WERI-Rb-1 (cell line): Measurements from ENCODE around the gene BRMS1L.
"Not testable (repeated sequence)": the region's sequence is repeated elsewhere in the genome, so short reads cannot be mapped to it uniquely, and the experiment has no call there.

Experiments
- DNase-seq: peaks from one replicate; pipeline ENCODE4 v3.0.0-alpha.2; 2020
- H3K27ac ChIP-seq: fragments of 250-450 bp; sonication (Bioruptor Pico); 2 replicates; pipeline ENCODE4 v1.5.1; 2020; ENCODE audit warnings: mild to moderate bottlenecking, moderate library complexity
- H3K27me3 ChIP-seq: fragments of 250-450 bp; sonication (Bioruptor Pico); 2 replicates; pipeline ENCODE4 v1.5.1; 2021; ENCODE audit warnings: mild to moderate bottlenecking, low read depth, moderate library complexity; ENCODE audit not compliant: insufficient read depth, severe bottlenecking
- H3K36me3 ChIP-seq: fragments of 250-450 bp; sonication (Bioruptor Pico); 2 replicates; pipeline ENCODE4 v1.5.1; 2020; ENCODE audit warnings: mild to moderate bottlenecking, moderate library complexity
- H3K4me3 ChIP-seq: 2 replicates; pipeline ENCODE4 v1.5.1; 2011; ENCODE audit warnings: low read depth, mild to moderate bottlenecking, control low read depth, low read length
- H3K9me3 ChIP-seq: fragments of 250-450 bp; sonication (Bioruptor Pico); 2 replicates; pipeline ENCODE4 v1.5.1; 2021; ENCODE audit warnings: mild to moderate bottlenecking, moderate library complexity; ENCODE audit not compliant: severe bottlenecking
- TF ChIP-seq, protein P1 (sequence below): IDR thresholded peaks from 2 replicates; pipeline ENCODE4 v1.5.1; 2011; ENCODE audit warnings: low read depth, mild to moderate bottlenecking, control low read depth, inconsistent platforms, low read length

Gene BRMS1L

DNA sequence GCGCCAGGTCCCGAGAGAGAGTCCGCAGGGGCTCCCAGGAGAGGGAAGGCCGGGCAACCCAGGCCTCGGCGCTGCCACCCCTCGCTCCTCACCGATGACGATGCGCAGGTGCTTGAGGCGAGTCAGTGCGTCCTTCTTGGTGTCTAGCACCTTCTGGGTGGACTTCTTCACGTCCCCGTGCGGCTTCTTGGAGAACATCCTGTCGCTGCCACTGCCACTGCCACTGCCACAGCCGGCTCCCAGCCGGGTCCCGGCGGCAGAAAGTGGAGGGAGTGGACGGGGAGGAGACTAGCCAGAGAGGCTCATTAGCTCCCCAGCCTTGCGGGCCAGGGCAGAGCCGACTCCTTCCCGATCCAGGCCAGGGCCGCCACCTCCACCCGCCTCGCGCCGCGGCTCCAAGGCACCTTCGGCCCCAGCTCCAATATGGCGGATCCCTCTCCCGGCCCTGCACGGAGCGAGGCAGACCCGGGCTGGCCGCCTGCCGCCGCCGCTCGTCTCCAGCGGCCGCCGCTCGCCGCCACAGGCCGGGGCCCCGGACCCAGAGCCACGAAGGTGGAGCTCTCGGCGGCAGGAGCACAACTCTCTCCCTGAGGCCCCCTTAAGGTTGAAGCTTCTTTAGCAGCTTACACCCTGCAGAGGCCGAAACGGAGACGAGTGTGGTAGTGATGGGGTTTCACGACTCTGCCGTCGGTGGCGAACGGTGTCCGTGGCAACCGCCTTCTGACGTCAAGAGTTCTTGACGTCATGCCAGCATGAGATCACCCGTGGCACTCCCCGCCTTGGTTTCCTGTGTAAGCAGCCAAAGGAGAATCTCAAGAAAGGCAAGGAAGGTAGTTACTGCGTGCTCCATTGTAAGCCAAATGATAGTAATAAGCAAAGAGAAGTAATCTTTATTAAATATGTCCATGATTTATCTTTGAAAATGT is 17.2 kb upstream of the BRMS1L start, which contains the start of gene RALGAPA1:
Gene RALGAPA1 (minus strand): TSS at position 658 of the 926 bp plus-strand sequence. CDS start 460 bp downstream, at position 198.
- not testable (repeated sequence) for H3K36me3 ChIP-seq, H3K27me3 ChIP-seq, H3K9me3 ChIP-seq
- Histone ChIP-seq H3K27ac (peak within 1 kb of the TSS; percentile 87), H3K4me3 (peak within 1 kb of the TSS; percentile 76)
- TF ChIP-seq, protein P1, sequence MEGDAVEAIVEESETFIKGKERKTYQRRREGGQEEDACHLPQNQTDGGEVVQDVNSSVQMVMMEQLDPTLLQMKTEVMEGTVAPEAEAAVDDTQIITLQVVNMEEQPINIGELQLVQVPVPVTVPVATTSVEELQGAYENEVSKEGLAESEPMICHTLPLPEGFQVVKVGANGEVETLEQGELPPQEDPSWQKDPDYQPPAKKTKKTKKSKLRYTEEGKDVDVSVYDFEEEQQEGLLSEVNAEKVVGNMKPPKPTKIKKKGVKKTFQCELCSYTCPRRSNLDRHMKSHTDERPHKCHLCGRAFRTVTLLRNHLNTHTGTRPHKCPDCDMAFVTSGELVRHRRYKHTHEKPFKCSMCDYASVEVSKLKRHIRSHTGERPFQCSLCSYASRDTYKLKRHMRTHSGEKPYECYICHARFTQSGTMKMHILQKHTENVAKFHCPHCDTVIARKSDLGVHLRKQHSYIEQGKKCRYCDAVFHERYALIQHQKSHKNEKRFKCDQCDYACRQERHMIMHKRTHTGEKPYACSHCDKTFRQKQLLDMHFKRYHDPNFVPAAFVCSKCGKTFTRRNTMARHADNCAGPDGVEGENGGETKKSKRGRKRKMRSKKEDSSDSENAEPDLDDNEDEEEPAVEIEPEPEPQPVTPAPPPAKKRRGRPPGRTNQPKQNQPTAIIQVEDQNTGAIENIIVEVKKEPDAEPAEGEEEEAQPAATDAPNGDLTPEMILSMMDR = peak; percentile 52
- DNase-seq = peak; percentile 95

DNA sequence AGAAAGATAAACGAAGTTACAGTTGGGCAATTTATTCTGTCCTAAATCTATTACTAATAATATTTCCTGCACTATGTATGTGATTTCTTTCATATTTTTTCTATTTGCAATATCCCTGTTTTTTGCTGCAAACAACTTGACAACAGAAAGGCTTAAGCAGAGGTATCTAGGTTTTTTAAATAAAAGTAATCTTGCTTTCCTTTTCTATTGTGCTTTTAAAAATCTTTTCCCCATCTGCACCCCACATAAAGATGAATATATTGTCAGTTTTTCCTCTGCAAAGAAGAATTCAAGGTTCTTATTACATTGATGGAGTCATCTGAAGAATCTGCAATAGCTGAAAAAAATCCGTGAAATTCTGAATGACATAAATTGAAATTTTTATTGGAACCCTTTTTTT is 16.5 kb upstream of the BRMS1L start:
- peak overlapping the region; percentile 87; the same call in 1 of the 2 replicates for H3K27ac ChIP-seq
- no peak for DNase-seq
- H3K27me3 ChIP-seq = no peaks in the 10 kb centered on the region
- TF ChIP-seq, protein P1 = no peak
- peaks cover 3% of the 10 kb centered on the region for H3K9me3 ChIP-seq
- no peak overlapping the region for H3K4me3 ChIP-seq
- no peaks in the 10 kb centered on the region for H3K36me3 ChIP-seq

DNA sequence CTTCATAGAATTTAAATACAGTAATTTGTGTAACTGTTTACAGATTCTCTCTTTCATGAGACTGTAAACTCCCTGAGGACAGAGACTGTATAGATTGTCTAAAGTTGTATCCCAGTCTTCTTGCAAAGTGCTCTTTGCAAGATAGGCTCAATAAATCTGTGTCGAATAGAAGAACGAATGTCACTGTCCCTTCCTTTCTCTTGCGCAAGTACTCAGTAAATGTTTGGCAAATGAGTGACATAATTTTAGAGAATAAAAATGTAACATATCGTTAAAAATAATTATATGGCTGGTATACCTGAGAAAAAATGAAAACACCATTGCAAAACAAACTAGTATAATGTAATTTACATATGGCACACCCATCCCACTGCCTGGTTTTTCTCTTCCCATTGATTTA is 15.2 kb upstream of the BRMS1L start:
- Histone ChIP-seq H3K27me3 (no peaks in the 10 kb centered on the region), H3K36me3 (no peaks in the 10 kb centered on the region), H3K9me3 (peaks cover 3% of the 10 kb centered on the region), H3K4me3 (no peak overlapping the region), H3K27ac (no peak overlapping the region)
- TF ChIP-seq, protein P1 = no peak
- DNase-seq = no peak

DNA sequence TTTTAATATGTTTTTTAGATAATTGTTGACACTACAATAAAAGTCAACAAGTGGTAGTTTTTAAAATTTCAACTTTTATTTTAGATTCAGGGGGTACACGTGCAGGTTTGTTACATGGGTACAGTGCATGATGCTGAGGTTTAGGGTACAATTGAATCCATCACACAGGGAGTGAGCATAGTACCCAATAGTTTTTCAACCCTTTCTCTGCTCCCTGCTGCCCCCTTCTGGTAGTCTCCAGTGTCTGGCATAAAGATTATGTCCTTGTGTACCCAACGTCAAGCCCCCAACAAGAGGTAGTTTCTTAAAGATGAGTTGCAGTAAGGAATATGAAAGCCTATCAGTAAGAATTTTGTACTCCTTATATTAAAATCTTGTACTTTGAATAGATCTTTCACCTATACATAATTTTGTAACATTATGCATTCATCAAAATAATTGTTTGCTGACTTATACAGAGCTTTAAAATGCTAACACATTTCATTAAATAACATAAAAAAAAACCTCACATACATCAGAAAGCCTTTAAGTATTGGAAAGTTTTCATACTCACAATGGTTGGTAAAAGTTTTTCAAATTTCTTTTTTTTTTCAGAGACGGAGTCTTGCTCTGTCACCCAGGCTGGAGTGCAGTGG is 11.7 kb upstream of the BRMS1L start:
- Histone ChIP-seq H3K27ac (no peak overlapping the region), H3K27me3 (no peaks in the 10 kb centered on the region), H3K9me3 (peaks cover 3% of the 10 kb centered on the region), H3K36me3 (no peaks in the 10 kb centered on the region), H3K4me3 (no peak overlapping the region)
- TF ChIP-seq, protein P1 = peak; percentile 71
- DNase-seq = peak; percentile 84

DNA sequence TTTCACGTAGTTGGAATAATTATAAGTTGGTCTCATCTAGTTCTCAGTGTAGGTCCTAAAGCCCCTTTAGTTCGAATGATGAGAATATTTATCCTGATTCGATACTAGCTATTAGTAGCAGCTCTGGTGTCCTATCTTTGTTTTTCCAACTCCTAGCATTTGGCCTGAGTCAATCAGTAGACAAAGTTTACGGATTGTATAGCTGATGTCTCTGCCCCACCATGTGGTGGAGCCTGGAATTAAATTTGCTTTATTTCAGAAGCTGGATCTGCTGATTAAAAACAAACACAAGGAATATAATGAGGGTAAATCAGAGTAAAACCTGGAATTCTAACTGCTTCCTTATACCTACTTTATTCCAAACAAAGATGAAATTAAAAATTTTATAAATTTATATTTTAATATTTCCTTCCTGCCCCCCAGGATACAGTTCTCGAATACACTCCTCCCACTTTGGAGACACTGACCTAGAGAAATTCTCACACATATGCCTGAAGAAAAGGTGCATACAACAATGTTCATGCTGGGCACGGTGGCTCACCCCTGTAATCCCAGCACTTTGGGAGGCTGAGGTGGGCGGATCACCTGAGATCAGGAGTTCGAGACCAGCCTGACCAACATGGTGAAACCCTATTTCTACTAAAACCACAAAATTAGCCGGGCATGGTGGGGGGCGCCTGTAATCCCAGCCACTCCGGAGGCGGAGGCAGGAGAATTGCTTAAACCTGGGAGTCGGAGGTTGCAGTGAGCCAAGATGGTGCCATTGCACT is 7.6 kb upstream of the BRMS1L start:
- Histone ChIP-seq H3K9me3 (no peaks in the 10 kb centered on the region), H3K4me3 (no peak overlapping the region), H3K27ac (no peak overlapping the region), H3K27me3 (no peaks in the 10 kb centered on the region), H3K36me3 (no peaks in the 10 kb centered on the region)
- TF ChIP-seq, protein P1 = peak; percentile 62
- DNase-seq = peak; percentile 37
